Mucosa of descending colon (tissue), 3 donors: ENCODE data around the gene KCNB1. TPM values are rescaled to one million over a fixed set of nuclear protein-coding genes. Genes with fewer than 3 reads are reported as not detected.

Experiments
- ATAC-seq: fragments of 200-7000 bp; cut with Tn5 transposase; one replicate; pipeline ENCODE4 v1.9.1; 2020; ENCODE audit warnings: mild to moderate bottlenecking, moderate library complexity
- DNase-seq, 3 donors: peaks; one replicate each; pipeline ENCODE4 v3.0.0-alpha.2; 2020
- H3K36me3 ChIP-seq: fragments of 200-600 bp; one replicate; pipeline ENCODE4 v1.8.0; 2021; ENCODE audit warnings: low read depth, mild to moderate bottlenecking
- H3K4me1 ChIP-seq: fragments of 200-600 bp; one replicate; pipeline ENCODE4 v1.8.0; 2021; ENCODE audit warnings: low read depth, mild to moderate bottlenecking
- H3K4me3 ChIP-seq: fragments of 200-600 bp; one replicate; pipeline ENCODE4 v1.8.0; 2021; ENCODE audit warnings: mild to moderate bottlenecking
- H3K9me3 ChIP-seq: fragments of 200-600 bp; one replicate; pipeline ENCODE4 v1.8.0; 2021; ENCODE audit warnings: mild to moderate bottlenecking
- intact Hi-C, 2 donors: fragments of 100-400 bp; cut with DNase I in 1 of 2; cut with micrococcal nuclease in 1 of 2; formaldehyde crosslinking; loops; one replicate each; pipeline versions ENCODE4 v1.11.0 to v1.11.1; 2022; cut with DNase I, micrococcal nuclease
- total RNA-seq, 3 donors: library from RNA; stranded (reverse); fragmentation: NEBNext Ultra II Directional in 2 of 3; extraction: Animal tissue kit (Norgen Biotek cat#: 25700) in 2 of 3; gene quantifications; one replicate each; pipeline versions ENCODE4 v1.2.1 to v1.2.4, GENCODE V29; 2021 to 2023
- TF ChIP-seq, protein P1 (sequence below): fragments of 200-600 bp; IDR thresholded peaks from one replicate; pipeline ENCODE4 v1.8.0; 2022; ENCODE audit warnings: antibody characterized with exemption, mild to moderate bottlenecking
- donor health status: DM: no; HTN: no; CAD: no; lungs with moderate emphysema.
- donor health status: DM: no; HTN: no; CAD: no.
- donor health status: DM: no; HTN: yes; CAD: no.

The KCNB1 gene
- total RNA-seq, 3 donors from 2014 or later = 0.46 to 14.6 (median 2.3) TPM

DNA sequence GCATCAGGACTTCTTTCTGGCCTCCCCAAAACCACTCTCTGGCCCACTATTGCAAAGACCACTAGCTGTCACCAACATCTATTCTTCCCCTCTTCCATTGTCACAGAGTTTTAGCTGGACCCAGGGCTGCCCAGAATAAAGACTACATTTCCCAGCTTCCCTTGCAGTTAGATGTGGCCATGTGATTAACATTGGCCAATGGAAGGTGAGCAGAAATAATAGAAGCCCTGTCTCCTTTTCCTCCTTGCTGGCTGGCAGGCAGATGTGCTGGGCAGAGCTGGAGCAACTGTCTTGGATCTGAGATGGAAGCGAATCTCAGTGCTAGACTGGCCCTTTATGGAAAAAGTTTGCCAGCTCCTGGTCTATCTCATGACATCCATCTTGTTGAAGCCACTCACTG is 97.0 kb downstream of the KCNB1 start:
- TF ChIP-seq, protein P1, sequence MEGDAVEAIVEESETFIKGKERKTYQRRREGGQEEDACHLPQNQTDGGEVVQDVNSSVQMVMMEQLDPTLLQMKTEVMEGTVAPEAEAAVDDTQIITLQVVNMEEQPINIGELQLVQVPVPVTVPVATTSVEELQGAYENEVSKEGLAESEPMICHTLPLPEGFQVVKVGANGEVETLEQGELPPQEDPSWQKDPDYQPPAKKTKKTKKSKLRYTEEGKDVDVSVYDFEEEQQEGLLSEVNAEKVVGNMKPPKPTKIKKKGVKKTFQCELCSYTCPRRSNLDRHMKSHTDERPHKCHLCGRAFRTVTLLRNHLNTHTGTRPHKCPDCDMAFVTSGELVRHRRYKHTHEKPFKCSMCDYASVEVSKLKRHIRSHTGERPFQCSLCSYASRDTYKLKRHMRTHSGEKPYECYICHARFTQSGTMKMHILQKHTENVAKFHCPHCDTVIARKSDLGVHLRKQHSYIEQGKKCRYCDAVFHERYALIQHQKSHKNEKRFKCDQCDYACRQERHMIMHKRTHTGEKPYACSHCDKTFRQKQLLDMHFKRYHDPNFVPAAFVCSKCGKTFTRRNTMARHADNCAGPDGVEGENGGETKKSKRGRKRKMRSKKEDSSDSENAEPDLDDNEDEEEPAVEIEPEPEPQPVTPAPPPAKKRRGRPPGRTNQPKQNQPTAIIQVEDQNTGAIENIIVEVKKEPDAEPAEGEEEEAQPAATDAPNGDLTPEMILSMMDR = no peak
- intact Hi-C loops = no loop called here
- Histone ChIP-seq H3K4me1 (no peaks in the 10 kb centered on the region), H3K9me3 (no peaks in the 10 kb centered on the region), H3K36me3 (no peaks in the 10 kb centered on the region), H3K4me3 (no peak overlapping the region)
- peak; percentile 67 for ATAC-seq
- DNase-seq = peak in 1 of 3 donors; percentile 15

DNA sequence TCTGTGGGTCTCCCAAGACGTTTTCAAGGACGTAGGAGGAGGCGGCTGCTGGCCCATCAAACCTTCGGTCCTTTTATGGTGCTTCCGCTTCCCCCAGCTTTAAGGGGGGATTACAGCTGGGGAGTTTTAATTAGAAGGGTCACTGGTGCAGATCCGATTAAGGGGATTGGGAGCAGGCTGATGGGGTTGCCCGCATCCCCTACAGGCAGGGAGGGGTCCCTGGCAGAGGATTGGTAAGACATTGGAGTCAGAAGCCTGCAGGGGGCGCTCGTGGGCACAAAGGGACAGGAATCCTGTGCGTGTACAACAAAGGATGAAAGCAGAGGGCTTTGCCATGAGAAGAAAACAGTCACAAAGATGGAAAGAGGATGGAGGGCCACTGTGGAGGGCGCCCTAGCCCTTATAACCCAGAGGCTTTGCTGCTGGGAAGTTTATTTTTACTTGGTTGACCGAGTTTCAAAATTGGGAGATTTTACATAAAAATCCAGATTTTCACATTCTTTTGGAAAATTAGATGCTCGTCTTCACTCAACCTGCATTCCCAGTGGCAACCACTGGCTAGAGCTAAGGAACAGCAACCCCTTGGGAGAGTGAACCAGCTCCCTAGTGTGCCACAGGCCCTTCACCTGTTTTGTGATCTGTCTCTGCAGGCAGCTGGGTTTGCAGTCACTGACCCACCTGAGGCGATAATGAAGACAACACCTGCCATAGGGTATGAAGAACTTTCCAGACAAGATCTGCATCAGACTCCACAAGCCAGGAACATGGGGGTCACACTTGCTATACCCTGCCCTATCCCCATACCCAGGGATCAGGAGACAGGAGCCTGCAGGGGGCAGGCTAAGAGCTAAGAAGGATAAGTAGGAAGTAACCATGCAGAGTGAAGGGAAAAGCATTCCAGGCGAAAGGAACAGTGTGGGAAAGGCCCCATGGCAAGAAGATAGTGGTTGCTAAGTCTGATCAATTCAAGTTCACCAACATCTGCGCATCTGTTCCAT is 97.7 kb downstream of the KCNB1 start:
- peak; percentile 56 to 81 (median 77) for DNase-seq
- H3K36me3 ChIP-seq = no peaks in the 10 kb centered on the region
- TF ChIP-seq, protein P1 = peak; percentile 64
- ATAC-seq = peak; percentile 71
- intact Hi-C loops = loop anchor here in 1 of 2 donors (5.0 kb wide), 1 partner anchor 103 kb away; no protein-coding TSS in a partner anchor
- H3K4me1 ChIP-seq = no peaks in the 10 kb centered on the region
- H3K9me3 ChIP-seq = no peaks in the 10 kb centered on the region
- no peak overlapping the region for H3K4me3 ChIP-seq

GRCh38 chr20:49381558-49382493 is 100.6 kb downstream of the KCNB1 start:
- peak in 2 of 3 donors; percentile 31 to 66 for DNase-seq
- Histone ChIP-seq H3K4me1 (no peaks in the 10 kb centered on the region), H3K4me3 (no peak overlapping the region), H3K9me3 (no peaks in the 10 kb centered on the region), H3K36me3 (no peaks in the 10 kb centered on the region)
- TF ChIP-seq, protein P1 = no peak
- ATAC-seq = peak; percentile 42
- intact Hi-C loops = loop anchor here in 1 of 2 donors (5.0 kb wide), 1 partner anchor 105 kb away; no protein-coding TSS in a partner anchor

GRCh38 chr20:49380337-49380780 is 102.1 kb downstream of the KCNB1 start:
- DNase-seq (no peak), ATAC-seq (no peak)
- no peaks in the 10 kb centered on the region for H3K36me3 ChIP-seq
- H3K9me3 ChIP-seq = no peaks in the 10 kb centered on the region
- H3K4me1 ChIP-seq = no peaks in the 10 kb centered on the region
- intact Hi-C loops = loop anchor here in 1 of 2 donors (5.0 kb wide), 1 partner anchor 107 kb away; no protein-coding TSS in a partner anchor
- H3K4me3 ChIP-seq = no peak overlapping the region
- TF ChIP-seq, protein P1 = no peak

DNA sequence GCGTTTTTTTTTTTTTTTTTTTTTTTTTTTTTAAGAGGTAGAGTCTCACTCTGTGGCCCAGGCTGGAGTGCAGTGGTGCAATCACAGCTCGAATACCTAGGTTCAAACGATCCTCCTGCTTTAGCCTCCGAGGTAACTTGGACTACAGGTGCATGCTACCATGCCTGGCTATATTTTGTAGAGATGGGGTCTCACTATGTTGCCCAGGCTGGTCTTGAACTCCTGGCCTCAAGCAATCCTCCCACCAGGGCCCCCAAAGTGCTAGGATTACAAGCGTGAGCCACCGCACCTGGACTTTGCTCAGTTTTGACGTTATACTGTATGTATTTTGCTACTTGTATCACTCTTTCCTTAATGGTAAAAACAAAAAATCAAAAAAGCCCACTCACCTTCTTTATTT is 103.1 kb downstream of the KCNB1 start:
- DNase-seq (no peak), ATAC-seq (no peak)
- Histone ChIP-seq H3K4me3 (no peak overlapping the region), H3K9me3 (no peaks in the 10 kb centered on the region), H3K4me1 (no peaks in the 10 kb centered on the region), H3K36me3 (no peaks in the 10 kb centered on the region)
- intact Hi-C loops = no loop called here
- TF ChIP-seq, protein P1 = no peak
